HG03066 (cell line): Measurements from ENCODE around the gene FAM227B.
"Not testable (repeated sequence)": the region's sequence is repeated elsewhere in the genome, so short reads cannot be mapped to it uniquely, and the experiment has no call there.

ENCODE experiments used
- ATAC-seq: cut with Tn5 transposase; IDR thresholded peaks from one replicate; pipeline ENCODE4 v1.9.1; 2021; ENCODE audit warnings: low read depth; ENCODE audit not compliant: unreplicated experiment

The FAM227B gene

GRCh38 chr15:49501586-49501985, 119.0 kb downstream of the FAM227B start:
- no peak for ATAC-seq

- ATAC-seq, result no peak
Observed at GRCh38 chr15:49495993-49496753, 124.4 kb downstream of the FAM227B start.

GRCh38 chr15:49494842-49495241, 125.8 kb downstream of the FAM227B start:
- ATAC-seq, result no peak

GRCh38 chr15:49492830-49493229, 127.8 kb downstream of the FAM227B start:
- no peak for ATAC-seq

- no peak for ATAC-seq
Observed at GRCh38 chr15:49492151-49492550, 128.5 kb downstream of the FAM227B start.

GRCh38 chr15:49490966-49491365, 129.7 kb downstream of the FAM227B start:
- ATAC-seq, result no peak

GRCh38 chr15:49485401-49485800, 135.2 kb downstream of the FAM227B start:
- not testable (repeated sequence) for ATAC-seq

GRCh38 chr15:49478982-49479381, 141.6 kb downstream of the FAM227B start:
- not testable (repeated sequence) for ATAC-seq

- not testable (repeated sequence) for ATAC-seq
Observed at GRCh38 chr15:49478021-49478420, 142.6 kb downstream of the FAM227B start.

- ATAC-seq, result no peak
Observed at GRCh38 chr15:49473031-49473430, 147.6 kb downstream of the FAM227B start.

- ATAC-seq, result no peak
Observed at GRCh38 chr15:49472338-49472737, 148.3 kb downstream of the FAM227B start.

GRCh38 chr15:49471733-49472132, 148.9 kb downstream of the FAM227B start:
- peak; percentile 75 for ATAC-seq

GRCh38 chr15:49471248-49471647, 149.4 kb downstream of the FAM227B start:
- not testable (repeated sequence) for ATAC-seq

GRCh38 chr15:49468481-49468839, 152.2 kb downstream of the FAM227B start:
- no peak for ATAC-seq

- ATAC-seq, result no peak
Observed at GRCh38 chr15:49467746-49468480, 152.7 kb downstream of the FAM227B start.

- no peak for ATAC-seq
Observed at GRCh38 chr15:49466119-49466518, 154.5 kb downstream of the FAM227B start.

- no peak for ATAC-seq
Observed at GRCh38 chr15:49464522-49464921, 156.1 kb downstream of the FAM227B start.

GRCh38 chr15:49462232-49462844, 158.3 kb downstream of the FAM227B start:
- ATAC-seq, result no peak

- ATAC-seq, result no peak
Observed at GRCh38 chr15:49460411-49460941, 160.1 kb downstream of the FAM227B start.

GRCh38 chr15:49458145-49458544, 162.5 kb downstream of the FAM227B start:
- ATAC-seq, result no peak

GRCh38 chr15:49456166-49456565, 164.5 kb downstream of the FAM227B start:
- no peak for ATAC-seq
